Psoas muscle (tissue), 8 donors: Measurements from ENCODE around the gene RNF207. TPM values are rescaled to one million over a fixed set of nuclear protein-coding genes. Genes with fewer than 3 reads are reported as not detected.
A peak's percentile ranks its signal among the peaks of the same experiment; 100 is the strongest.

Experiments used
- ATAC-seq, 4 donors: fragments of 200-7000 bp; cut with Tn5 transposase; one replicate each; pipeline ENCODE4 v1.9.1; 2020; ENCODE audit warnings: moderate library complexity in 3 of 4, mild to moderate bottlenecking in 2 of 4
- DNase-seq, 2 donors: peaks; one replicate each; pipeline ENCODE4 v3.0.0-alpha.2; 2020
- H3K27ac ChIP-seq: fragments of 200-600 bp; one replicate; pipeline ENCODE4 v1.8.0; 2022
- H3K27me3 ChIP-seq, 3 donors: fragments of 200-600 bp in 1 of 3; one replicate each; pipeline versions ENCODE4 v1.6.1 to v1.8.0; 2013 to 2022; ENCODE audit warnings: low read length in 2 of 3, mild to moderate bottlenecking in 2 of 3, moderate library complexity in 1 of 3; ENCODE audit not compliant: insufficient read depth in 3 of 3
- H3K36me3 ChIP-seq, 2 donors: fragments of 200-600 bp in 1 of 2; one replicate each; pipeline versions ENCODE4 v1.6.1 to v1.8.0; 2013 to 2022; ENCODE audit warnings: low read depth in 1 of 2, mild to moderate bottlenecking in 1 of 2, moderate library complexity in 1 of 2; ENCODE audit not compliant: insufficient read depth in 1 of 2
- H3K4me1 ChIP-seq: fragments of 200-600 bp; one replicate; pipeline ENCODE4 v1.8.0; 2022
- H3K4me3 ChIP-seq: fragments of 200-600 bp; one replicate; pipeline ENCODE4 v1.8.0; 2022; ENCODE audit warnings: mild to moderate bottlenecking
- H3K9me3 ChIP-seq: fragments of 200-600 bp; one replicate; pipeline ENCODE4 v1.8.0; 2022
- WGBS, 3 donors: extraction: QIAGEN DNeasy Blood & Tissue Kit; methylation state at CpG; one replicate each; pipeline versions ENCODE4 v1.1.6 to v1.1.7; 2013; 5-methylcytosine and 5-hydroxymethylcytosine counted together
- intact Hi-C, 2 donors: fragments of 100-400 bp; cut with DNase I; formaldehyde crosslinking; loops; one replicate each; pipeline versions ENCODE4 v1.11.0 to v1.14.2; 2022
- polyA plus RNA-seq, 3 donors: library from polyadenylated mRNA; stranded (reverse); fragments of 200-250 nt; gene quantifications; one replicate each; pipeline ENCODE4 v1.2.3, GENCODE V29; 2013
- total RNA-seq, 4 donors: library from RNA; stranded (reverse); fragmentation: NEBNext Ultra II Directional in 2 of 4; extraction: Animal tissue kit (Norgen Biotek cat#: 25700) in 2 of 4; gene quantifications; one replicate each; pipeline versions ENCODE4 v1.2.1 to v1.2.4, GENCODE V29; 2021 to 2023
- TF ChIP-seq, protein P1 (sequence below): fragments of 200-600 bp; IDR thresholded peaks from one replicate; pipeline ENCODE4 v1.8.0; 2022; ENCODE audit warnings: antibody characterized with exemption
- donor health status: healthy with polysubstance abuse.
- donor health status: DM: no; HTN: no; CAD: no; lungs with moderate emphysema.
- donor health status: Bipolar disorder and iron deficiency.
- donor health status: healthy.
- donor health status: DM: yes; HTN: yes; CAD: no.
- donor health status: DM: no; HTN: no; CAD: no.
- donor health status: DM: no; HTN: no; CAD: no.
- donor health status: DM: yes; HTN: yes; CAD: no.

Gene RNF207
- total and polyA plus RNA-seq, 7 donors, result 2.5 to 13.6 (median 4.0) TPM

GRCh38 chr1:6251233-6251632 is 45.3 kb downstream of the RNF207 start:
- intact Hi-C loops, result no loop called here
- 82 to 93% (median 84%) methylated on average over 18 to 19 of the region's 19 CpGs for WGBS, 3 donors
- no peaks in the 10 kb centered on the region for H3K4me1 ChIP-seq
- no peak overlapping the region for H3K27ac ChIP-seq
- H3K27me3 ChIP-seq, result peaks cover 0 to 52% (median 5%) of the 10 kb centered on the region in 3 donors
- H3K9me3 ChIP-seq, result no peaks in the 10 kb centered on the region
- DNase-seq (peak in 1 of 2 donors; percentile 26), ATAC-seq (no peak)
- H3K4me3 ChIP-seq, result no peak overlapping the region
- TF ChIP-seq, protein P1, sequence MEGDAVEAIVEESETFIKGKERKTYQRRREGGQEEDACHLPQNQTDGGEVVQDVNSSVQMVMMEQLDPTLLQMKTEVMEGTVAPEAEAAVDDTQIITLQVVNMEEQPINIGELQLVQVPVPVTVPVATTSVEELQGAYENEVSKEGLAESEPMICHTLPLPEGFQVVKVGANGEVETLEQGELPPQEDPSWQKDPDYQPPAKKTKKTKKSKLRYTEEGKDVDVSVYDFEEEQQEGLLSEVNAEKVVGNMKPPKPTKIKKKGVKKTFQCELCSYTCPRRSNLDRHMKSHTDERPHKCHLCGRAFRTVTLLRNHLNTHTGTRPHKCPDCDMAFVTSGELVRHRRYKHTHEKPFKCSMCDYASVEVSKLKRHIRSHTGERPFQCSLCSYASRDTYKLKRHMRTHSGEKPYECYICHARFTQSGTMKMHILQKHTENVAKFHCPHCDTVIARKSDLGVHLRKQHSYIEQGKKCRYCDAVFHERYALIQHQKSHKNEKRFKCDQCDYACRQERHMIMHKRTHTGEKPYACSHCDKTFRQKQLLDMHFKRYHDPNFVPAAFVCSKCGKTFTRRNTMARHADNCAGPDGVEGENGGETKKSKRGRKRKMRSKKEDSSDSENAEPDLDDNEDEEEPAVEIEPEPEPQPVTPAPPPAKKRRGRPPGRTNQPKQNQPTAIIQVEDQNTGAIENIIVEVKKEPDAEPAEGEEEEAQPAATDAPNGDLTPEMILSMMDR, result no peak
- no peaks in the 10 kb centered on the region for H3K36me3 ChIP-seq

GRCh38 chr1:6251681-6252373 is 45.9 kb downstream of the RNF207 start:
- 79 to 87% (median 85%) methylated on average over 15 of the region's 15 CpGs for WGBS, 3 donors
- H3K4me3 ChIP-seq, result no peak overlapping the region
- ATAC-seq, result no peak
- H3K27me3 ChIP-seq, result peaks cover 0 to 46% (median 3%) of the 10 kb centered on the region in 3 donors
- TF ChIP-seq, protein P1, result no peak
- H3K9me3 ChIP-seq, result no peaks in the 10 kb centered on the region
- peak in 1 of 2 donors; percentile 36 for DNase-seq
- no peaks in the 10 kb centered on the region for H3K36me3 ChIP-seq
- no peaks in the 10 kb centered on the region for H3K4me1 ChIP-seq
- intact Hi-C loops, result no loop called here
- H3K27ac ChIP-seq, result no peak overlapping the region

GRCh38 chr1:6252374-6252710 is 46.4 kb downstream of the RNF207 start:
- Histone ChIP-seq H3K4me1 (no peaks in the 10 kb centered on the region), H3K27ac (no peak overlapping the region), H3K9me3 (no peaks in the 10 kb centered on the region), H3K4me3 (no peak overlapping the region), H3K36me3 (no peaks in the 10 kb centered on the region), H3K27me3 (peaks cover 0 to 41% (median 3%) of the 10 kb centered on the region in 3 donors)
- intact Hi-C loops, result no loop called here
- TF ChIP-seq, protein P1, result no peak
- WGBS, 3 donors, result 81 to 88% (median 86%) methylated on average over 4 of the region's 4 CpGs
- peak in 1 of 2 donors; percentile 19 for DNase-seq
- no peak for ATAC-seq

DNA sequence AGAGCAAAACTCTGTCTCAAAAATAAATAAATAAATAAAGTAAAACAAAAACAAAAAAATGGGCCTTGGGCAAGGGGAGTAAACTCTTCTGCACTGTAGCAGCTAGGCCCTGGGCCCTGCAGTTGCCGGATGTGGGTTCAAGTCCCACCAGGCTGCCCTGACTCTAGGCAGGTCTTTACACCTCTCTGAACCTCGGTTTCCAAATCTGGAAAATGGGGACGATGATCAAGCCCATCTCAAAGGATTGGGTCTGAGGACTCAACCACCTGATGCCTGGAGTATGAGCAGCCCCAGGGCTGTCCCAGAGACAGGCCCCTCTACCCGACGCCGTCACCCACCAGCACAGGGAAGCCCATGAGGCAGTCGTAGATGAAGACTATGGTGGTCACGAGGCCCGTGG is 47.5 kb downstream of the RNF207 start:
- Histone ChIP-seq H3K9me3 (no peaks in the 10 kb centered on the region), H3K36me3 (no peaks in the 10 kb centered on the region), H3K4me3 (no peak overlapping the region), H3K27ac (no peak overlapping the region), H3K27me3 (peaks cover 0 to 31% (median 5%) of the 10 kb centered on the region in 3 donors), H3K4me1 (no peaks in the 10 kb centered on the region)
- DNase-seq (no peak), ATAC-seq (no peak)
- TF ChIP-seq, protein P1, result no peak
- intact Hi-C loops, result no loop called here
- WGBS, 3 donors, result 95 to 98% (median 96%) methylated on average over 9 of the region's 9 CpGs

DNA sequence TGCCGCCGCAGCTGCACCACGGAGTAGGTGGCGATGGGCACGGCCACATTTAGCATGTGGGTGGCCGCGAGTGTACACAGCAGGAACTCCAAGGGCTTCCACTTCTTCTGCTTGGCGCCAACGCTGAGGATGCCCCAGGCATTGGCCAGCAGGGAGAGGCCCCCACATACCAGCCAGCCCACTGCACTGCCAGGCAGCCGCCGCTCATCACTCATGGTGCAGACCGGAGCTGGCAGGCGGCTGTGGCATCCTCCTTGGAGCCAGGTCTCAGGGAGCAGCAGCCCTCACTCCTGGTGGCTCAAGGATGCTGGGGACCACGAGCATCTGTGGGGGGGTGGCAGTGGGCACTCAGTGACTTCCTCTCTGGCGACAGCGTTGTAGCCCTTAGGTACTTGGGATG is 48.8 kb downstream of the RNF207 start:
- no peak for ATAC-seq
- WGBS, 3 donors, result 89 to 90% (median 90%) methylated on average over 16 of the region's 16 CpGs
- TF ChIP-seq, protein P1, result no peak
- Histone ChIP-seq H3K27ac (no peak overlapping the region), H3K4me3 (no peak overlapping the region), H3K9me3 (no peaks in the 10 kb centered on the region), H3K27me3 (peaks cover 0 to 32% (median 9%) of the 10 kb centered on the region in 3 donors), H3K36me3 (no peaks in the 10 kb centered on the region), H3K4me1 (no peaks in the 10 kb centered on the region)
- intact Hi-C loops, result no loop called here
- DNase-seq, result no peak
